HG02884 (cell line): Measurements from ENCODE around the gene DDX24.

Experiments used
- ATAC-seq: cut with Tn5 transposase; IDR thresholded peaks from one replicate; pipeline ENCODE4 v1.9.1; 2021; ENCODE audit warnings: mild to moderate bottlenecking, moderate library complexity; ENCODE audit not compliant: unreplicated experiment

Gene DDX24

GRCh38 chr14:94115058-94115591, 34.1 kb upstream of the DDX24 start:
- ATAC-seq, result no peak

DNA sequence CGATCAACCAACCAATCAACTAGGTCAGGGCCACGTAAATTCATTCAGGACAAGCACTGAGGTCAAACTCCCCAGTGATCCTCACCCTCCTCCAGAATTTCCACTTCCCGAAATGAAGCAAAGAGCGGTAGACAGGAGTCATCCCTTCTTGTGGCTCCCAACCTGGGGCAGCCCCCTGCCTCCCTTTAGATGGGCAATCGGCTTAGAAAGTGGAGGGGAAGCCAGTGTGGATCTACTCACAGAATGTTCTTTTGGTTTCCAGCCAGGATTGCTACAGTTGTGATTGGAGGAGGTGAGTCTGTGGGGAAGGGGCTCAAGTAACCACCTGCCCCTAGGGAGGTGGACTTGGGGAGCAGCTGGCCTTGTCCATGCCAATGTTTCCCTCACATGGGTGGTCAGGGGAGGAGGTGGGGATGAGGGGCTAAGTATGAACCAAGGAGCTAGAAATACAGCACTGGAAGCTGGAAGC, 33.6 kb upstream of the DDX24 start:
- no peak for ATAC-seq

GRCh38 chr14:94113908-94114588, 33.0 kb upstream of the DDX24 start:
- no peak for ATAC-seq

GRCh38 chr14:94113490-94113889, 32.5 kb upstream of the DDX24 start:
- no peak for ATAC-seq

GRCh38 chr14:94113073-94113472, 32.1 kb upstream of the DDX24 start:
- no peak for ATAC-seq

DNA sequence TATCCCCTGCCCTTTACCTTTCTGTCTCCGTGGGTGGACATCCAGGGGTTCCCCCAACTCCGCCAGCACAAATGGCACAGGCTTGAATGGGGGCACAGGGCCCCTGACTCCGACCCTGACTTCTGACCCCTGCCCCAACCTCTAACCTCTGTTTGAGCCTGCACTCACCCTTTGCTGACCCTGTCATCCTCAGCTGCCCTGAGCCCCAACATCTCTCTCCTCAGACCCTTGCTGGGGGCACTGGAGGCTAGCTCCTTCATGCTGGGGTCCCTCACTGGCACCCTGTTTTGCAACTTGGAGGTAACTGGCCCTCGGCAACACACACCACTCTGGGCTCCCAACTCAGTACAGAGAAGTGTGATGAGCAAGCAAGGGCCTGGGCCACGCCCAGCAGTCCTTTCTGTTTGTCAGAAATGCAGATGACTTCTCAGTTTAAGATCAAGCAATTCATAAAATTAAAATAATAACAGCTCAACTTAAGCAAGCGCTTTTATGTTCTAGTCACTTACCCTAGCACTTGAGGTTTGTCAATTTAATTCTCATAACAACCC, 31.6 kb upstream of the DDX24 start:
- ATAC-seq, result no peak

- no peak for ATAC-seq
These were observed 30.5 kb upstream of the DDX24 start for GRCh38 chr14:94111276-94112095.

- no peak for ATAC-seq
These were observed 29.7 kb upstream of the DDX24 start, which contains the start of gene IFI27 for GRCh38 chr14:94110552-94111181. Gene IFI27, plus strand, starts transcription at chr14:94110736.

- no peak for ATAC-seq
These were observed 28.9 kb upstream of the DDX24 start for GRCh38 chr14:94109915-94110250.

DNA sequence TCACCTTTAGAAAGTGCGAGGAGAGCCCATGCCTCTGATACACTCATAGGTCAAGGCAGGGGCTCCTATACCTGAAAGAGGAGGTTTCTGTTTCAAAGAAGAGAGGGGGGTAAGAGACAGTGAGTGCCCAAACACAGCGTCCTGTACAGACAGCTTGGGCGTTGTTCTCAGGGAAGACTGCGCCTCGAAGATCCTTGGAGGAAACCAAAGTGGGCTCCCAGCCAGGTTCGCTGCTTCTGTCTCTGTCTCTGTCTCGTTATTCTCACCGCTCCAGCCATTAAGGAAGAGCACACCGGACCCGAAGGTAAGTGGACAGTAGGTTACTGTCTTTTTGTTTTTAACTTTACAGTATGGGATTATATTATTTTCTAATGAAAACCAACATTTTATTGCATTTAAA, 23.7 kb upstream of the DDX24 start:
- no peak for ATAC-seq

- ATAC-seq, result no peak
These were observed 22.6 kb upstream of the DDX24 start for GRCh38 chr14:94103554-94104150.

GRCh38 chr14:94102768-94103482, 21.9 kb upstream of the DDX24 start:
- ATAC-seq, result no peak

- ATAC-seq, result no peak
These were observed 20.7 kb upstream of the DDX24 start for GRCh38 chr14:94101748-94102147.

DNA sequence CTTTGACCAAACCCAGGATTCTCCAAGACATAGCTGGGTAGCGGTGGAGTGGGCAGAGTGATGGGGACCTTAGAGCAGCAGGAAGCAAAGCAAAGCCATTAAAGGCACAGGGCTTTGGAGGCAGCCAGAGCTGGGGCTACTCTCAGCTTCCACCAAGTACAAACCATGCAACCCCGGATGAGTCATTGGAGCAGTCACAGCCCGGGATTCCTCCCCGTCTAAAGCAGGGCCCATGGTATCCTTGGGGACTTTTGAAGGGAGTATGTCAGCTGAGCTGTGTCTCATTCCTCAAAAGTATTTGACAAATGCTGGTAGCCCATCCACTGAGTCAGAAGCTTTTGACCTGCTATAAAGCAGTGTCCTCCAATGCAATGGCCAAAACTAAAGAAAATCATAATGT, 19.8 kb upstream of the DDX24 start:
- ATAC-seq, result no peak

DNA sequence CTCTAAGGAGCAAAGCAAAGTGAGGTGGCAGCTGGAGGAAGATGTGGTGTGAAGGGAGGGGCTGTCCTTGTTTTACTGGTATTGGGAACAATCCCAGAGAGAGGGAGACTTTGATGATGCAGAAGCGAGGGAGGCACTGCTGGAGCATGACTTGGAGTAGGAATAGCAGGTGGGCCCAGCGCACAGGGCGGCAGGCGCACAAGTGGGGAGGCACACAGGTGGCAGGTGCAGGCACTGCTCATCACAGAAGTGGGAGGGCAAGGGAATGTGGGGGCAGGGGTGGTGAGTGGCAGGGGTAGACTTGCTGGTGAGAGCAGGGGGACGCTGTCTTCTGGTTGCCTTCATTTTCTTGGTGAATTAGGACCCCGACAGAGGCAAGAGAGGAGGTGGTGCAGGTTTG, 18.0 kb upstream of the DDX24 start:
- ATAC-seq, result no peak

DNA sequence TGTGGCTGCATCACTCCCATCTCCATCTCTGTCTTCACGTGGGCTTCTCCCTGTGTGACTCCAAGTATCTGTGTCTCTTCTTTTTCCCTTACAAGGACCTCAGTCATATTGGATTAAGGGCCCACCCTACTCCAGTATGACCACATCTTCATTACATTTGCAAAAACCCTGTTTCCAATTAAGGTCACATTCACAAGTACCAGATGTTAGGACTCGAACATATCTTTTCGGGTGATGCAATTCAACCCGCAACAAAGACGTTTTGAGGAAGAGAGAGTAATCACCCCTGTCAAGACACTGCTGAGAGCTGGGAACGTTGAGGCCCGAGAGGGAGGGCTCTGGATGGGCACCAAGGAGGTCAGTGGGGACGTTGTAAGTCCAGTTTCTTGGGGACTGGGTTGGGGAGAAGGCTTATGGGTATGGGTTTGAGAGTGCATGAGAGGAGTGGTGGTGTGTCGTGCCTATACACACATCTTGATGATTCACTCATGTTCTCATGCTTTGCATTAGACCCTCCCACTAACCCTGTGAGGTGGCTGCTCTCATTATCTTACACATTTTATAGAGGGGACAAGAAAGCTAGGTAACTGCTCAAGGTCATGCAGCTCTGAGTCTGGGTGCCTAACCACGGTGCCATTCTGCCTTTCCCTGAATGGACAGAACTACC, 17.5 kb upstream of the DDX24 start:
- ATAC-seq, result no peak

DNA sequence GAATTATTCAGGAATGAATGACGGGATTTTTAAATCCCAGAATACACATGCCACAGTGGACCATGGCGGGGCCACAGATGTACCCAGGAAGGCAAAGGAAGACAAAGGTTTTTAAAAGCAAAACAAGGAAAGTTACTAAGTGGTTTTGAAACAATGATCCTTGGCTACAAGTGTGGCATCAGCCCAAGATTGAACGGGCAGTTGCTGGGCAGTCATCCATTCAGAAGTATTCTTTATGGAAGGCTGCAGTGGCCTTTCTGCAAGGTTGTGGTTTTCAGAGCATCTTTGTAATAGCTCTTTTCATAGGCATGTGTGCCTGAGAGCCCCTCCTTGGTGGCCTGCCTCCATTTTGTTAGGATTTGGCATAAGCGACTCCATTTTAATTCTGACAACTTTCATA, 16.1 kb upstream of the DDX24 start:
- no peak for ATAC-seq

GRCh38 chr14:94093418-94093817, 12.4 kb upstream of the DDX24 start:
- ATAC-seq, result no peak

DNA sequence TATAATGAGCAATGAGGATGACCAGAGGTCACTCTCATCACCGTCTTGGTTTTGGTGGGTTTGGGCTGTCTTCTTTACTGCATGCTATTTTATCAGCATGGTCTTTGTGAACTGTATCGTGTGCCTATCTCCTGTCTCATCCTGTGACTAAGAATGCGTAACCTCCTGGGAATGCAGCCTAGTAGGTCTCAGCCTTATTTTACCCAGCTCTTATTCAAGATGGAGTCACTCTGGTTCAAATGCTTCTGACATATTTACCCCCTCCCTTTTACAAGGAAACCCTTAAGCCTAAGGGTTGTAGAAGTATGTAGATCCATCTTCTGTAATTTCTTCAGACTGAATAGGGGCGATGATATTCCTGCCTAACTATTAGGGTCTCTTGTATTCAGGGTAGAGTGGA, 8.5 kb upstream of the DDX24 start:
- ATAC-seq, result no peak

DNA sequence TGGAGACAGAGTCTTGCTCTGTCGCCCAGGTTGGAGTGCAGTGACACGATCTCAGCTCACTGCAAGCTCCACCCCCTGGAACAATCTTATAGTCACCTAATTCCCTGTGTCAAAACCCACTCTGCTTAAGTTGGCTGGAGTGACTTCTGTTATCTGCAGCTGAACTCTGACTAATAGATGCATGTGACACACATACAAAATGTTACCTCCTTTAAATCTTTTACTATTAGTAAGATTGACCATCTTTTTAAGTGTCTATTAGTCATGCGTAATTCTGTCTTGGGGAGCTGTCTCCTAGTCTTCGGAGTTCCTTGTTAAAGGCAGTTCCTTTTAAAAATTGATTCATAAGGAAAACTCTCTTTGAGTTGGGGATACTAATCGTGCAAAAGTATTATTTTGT, 7.5 kb upstream of the DDX24 start:
- no peak for ATAC-seq
